Stimulated activated CD8-positive, alpha-beta memory T cell treated with anti-CD3 and anti-CD28 coated beads, Interleukin-12 subunit alpha, Interleukin-12 subunit beta, amount 100 ng/mL, for 4 hours (primary cell): Measurements from ENCODE around the gene NHEJ1.
A peak's percentile ranks its signal among the peaks of the same experiment; 100 is the strongest.

Experiments
- DNase-seq: peaks from one replicate; pipeline ENCODE4 v3.0.0-alpha.2; 2020; ENCODE audit warnings: low read depth

NHEJ1 gene

DNA sequence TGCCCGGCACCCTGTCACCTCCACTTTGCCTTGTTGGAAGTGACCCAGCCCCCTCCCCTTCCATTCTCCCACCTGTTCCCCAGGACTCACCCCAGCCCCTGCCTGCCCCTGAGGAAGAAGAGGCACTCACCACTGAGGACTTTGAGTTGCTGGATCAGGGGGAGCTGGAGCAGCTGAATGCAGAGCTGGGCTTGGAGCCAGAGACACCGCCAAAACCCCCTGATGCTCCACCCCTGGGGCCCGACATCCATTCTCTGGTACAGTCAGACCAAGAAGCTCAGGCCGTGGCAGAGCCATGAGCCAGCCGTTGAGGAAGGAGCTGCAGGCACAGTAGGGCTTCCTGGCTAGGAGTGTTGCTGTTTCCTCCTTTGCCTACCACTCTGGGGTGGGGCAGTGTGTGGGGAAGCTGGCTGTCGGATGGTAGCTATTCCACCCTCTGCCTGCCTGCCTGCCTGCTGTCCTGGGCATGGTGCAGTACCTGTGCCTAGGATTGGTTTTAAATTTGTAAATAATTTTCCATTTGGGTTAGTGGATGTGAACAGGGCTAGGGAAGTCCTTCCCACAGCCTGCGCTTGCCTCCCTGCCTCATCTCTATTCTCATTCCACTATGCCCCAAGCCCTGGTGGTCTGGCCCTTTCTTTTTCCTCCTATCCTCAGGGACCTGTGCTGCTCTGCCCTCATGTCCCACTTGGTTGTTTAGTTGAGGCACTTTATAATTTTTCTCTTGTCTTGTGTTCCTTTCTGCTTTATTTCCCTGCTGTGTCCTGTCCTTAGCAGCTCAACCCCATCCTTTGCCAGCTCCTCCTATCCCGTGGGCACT, 21.9 kb upstream of the NHEJ1 start:
- DNase-seq, result no peak

DNA sequence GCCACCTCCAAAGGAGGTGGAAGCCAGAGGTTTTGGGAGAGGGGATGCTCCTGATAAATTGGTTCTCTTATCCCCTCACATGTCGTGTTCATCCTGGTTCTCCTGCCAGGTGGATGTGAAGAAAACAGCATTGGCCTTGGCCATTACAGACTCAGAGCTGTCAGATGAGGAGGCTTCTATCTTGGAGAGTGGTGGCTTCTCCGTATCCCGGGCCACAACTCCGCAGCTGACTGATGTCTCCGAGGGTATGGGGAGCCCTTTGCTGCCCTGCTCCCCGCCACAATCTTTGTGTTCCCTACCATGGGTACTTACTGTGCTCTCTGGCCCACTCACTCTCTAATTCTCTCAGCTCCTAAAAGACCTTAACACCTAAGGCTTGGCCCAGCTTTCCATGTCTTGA, 20.9 kb upstream of the NHEJ1 start:
- DNase-seq, result no peak

DNA sequence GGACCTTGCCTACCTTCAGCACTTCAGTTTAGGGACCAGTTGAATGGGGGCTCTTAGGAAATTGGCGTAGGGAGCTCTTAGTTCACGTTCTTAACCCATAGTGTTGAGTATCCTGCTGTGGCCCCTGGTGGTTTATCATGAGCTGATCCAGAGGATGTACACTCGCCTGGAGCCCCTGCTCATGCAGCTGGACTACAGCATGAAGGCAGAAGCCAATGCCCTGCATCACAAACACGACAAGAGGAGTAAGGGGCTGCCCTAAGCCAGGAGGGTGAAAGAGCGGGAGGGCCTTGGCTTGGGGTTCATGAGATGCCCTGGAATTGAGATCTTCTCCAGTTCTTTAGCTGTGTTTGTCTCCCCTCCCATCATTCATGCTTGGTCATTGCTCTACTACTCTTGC, 20.3 kb upstream of the NHEJ1 start:
- no peak for DNase-seq

DNA sequence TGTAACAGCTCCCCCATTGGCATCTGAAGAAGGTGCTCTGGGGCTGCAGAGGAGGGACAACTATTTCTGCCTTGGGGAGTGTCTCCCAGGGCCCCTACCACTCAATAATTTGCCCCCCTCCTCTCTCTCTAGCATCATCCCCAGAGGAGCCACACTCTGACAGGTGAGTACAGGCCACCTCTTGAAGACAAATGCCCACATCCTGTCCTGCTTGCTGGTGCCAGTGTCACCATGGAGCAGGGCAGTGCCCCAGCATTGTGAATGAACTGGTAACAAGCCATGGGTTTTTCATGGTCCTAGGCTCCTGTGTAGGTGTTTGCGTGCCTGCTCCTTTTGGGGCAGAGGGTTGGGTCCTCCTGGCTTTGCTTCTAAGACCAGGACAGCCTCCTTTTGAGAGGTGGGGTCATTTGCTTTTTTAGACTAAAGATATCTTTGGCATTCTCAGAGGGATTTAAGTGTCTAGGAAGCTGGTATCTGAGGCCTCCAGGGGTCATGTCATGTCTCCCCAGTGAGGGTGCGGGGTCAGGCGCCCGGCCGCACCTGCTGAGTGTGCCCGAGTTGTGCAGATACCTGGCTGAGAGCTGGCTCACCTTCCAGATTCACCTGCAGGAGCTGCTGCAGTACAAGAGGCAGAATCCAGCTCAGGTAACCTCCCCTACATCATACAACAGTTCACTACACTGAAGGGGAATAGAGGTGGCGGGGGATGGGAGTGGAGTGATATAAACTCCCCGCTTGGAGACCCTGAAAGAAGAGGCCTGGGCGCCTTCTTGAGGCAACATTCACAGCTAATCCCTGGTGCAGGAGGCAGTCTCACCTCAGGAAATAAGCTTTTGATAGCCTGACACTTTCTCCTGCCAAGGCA, 19.2 kb upstream of the NHEJ1 start:
- no peak for DNase-seq

DNA sequence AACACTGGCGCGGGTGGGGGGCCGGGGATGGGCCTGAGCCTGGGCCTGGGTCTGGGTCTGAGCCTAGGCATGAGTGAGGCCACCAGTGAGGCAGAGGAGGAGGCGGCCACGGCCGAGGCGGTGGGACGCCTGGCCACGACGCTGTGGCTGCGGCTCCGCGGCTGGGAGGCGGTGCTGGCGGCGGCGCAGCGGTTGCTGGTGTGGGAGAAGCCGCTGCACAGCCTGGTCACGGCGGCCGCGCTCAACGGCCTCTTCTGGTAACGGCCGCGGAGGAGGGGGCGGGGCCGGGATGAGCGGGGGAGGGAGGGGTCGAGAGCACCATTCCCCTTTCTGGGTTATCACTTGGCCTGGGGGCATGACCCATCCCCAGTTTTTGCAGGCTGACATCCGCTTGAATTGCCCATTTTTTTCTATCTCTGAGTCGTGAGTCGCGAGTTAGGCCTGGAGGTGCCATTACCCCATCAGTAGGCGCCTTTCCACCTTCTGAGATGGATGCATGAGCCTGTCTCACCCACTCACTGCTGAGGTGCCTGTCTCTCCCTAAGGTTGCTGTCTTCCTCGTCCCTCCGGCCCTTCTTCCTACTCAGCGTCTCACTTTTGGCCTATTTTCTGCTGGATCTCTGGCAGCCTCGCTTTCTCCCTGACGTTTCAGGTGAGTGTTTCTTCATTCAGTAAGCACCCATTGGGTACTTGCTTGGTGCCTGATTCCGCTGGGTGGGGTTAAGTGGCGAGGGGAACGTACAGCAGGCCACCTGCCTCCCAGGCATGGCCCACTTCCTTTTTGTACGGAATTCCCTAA, 18.0 kb upstream of the NHEJ1 start:
- DNase-seq, result no peak

DNA sequence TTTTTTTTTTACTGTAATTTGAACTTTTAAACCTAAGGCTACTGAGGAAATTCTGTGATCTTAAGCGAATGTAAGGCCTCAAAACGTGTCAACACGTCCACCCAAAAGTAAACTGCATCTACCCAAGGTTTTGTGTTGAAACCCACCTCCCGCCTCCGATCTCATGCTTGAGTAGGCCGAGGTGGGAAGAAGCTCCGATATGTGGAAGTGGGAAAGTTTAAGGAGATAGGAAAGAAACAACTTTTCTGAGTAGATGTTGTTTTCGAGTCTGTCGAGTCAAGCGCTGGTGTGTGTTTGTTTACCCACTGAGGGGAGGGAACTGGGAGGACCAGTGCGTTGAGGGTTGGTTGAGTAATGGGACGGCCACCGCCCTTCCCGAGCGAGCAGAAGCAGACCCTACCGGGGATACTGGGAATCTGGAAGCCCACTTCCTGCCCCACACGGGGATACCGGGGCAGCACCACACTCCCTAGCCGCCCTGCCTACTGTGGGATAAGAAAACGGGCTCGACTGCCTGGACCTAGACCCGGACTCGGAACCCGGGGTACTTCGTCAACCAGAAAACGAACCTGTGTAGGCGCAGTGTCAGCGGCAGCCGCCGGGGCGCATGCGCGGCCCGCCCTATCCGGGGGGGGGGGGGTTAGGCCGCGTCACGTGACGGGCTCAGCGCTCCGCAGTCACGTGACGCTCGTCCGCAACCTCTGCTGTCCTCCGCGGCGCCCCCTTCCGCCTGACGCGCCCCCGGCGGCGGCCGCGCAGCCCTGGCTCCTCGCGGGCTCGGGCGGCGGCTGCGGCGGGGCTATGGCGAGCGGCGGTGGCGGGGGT, 17.1 kb upstream of the NHEJ1 start, which contains the start of gene RETREG2:
RETREG2 (plus strand) TSS at position 724 of the 825 bp plus-strand sequence; CDS start at position 802, 78 bp downstream.
- peak; percentile 72 for DNase-seq

DNA sequence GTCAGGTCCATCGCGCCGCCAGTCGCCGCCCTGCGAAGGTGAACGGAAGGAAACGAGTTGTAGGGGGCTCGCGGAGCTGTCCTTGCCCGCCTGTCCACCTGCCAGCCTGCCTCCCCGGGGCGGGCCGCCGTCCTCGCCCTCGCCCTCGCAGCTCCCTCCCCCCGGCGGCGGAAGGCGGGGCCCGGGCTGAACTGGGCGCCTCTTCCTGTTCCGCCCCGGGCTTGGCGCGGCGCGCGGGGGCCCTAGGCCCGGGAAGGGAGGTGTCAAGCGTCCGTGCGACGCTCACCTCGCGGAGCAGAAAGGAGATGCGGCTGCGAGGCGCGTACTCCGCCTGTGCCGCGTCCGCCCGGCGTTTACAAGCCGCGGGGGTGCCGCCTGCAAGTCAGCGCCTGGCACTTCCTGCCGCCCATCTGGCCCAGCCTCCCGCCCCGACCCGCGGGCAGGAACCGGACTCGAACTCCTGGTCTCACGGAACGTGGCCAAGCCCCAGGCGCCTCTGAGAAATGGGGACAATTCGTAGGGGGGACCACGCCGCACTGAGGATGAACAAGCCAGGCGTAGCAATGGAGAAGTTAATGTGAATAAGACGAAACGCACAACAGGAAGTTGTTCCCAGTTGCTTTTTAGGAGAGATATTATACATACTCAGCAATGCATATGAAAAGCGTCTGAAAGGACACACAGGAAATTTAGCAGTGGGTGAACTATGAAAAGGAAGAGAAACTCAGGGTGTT, 16.4 kb upstream of the NHEJ1 start, which contains the start of gene CNPPD1:
CNPPD1 (minus strand) TSS at position 108 of the 734 bp plus-strand sequence; CDS start at position 11, 97 bp downstream.
- DNase-seq, result peak; percentile 77

DNA sequence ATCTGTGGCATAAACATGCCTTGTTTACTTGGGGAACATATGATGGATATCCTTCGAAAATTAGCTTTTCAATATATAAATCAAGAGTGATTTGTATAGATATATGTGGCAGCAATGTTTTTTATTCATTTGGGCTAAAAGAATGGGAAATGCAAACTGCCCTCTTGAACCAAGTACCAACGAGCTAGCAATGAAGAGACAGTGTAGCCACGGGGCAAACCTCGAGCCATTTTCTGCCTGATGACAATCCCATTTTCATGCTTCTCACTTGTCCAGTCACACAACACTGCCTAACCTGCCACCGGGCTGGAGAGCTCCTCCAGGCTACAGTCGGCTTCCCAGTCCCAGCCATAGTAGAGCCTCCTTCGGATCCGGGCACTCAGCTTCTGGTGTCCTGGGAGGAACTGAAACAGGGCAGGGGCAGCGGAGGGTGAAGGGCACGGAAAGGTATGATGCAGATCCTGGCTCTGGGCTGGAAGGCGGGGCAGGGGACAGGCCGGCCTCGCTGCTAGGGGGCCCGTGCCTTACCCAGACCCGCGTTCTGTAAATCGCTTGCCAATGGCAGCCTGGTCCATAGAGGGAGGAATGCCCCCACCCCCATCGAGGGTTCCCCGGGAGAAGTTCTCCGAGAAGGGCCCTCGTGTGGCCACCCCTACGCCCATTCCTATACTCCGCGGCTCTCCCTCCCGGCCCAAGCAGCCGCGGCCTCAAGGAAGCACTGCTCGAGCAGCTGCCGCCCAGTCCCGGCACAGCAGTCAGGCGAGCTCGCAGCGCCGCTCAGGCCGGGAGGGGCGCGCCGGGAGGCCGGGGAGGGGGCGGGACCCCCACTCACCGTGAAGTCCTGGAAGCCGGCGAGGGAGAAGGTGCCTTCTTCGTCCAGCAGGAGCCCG, 15.6 kb upstream of the NHEJ1 start:
- peak; percentile 12 for DNase-seq

DNA sequence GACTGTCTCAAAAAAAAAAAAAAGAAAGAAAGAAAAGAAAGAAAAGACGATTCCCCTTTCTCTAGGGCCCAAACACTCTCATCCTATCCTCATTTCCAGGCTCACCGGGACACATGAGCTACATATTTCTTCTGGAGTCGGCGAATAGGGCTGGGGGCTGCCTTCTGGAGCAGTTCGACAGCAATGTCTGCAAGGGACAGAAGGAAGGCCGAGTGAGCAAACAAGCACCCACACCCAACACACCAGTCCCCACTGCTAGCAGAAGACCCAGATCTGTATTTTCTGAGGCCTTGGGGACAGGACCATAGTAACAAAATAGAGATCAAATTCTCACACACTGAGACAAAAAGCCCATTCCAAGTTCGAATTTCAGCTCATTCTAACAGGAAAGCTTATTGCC, 14.9 kb upstream of the NHEJ1 start:
- no peak for DNase-seq

DNA sequence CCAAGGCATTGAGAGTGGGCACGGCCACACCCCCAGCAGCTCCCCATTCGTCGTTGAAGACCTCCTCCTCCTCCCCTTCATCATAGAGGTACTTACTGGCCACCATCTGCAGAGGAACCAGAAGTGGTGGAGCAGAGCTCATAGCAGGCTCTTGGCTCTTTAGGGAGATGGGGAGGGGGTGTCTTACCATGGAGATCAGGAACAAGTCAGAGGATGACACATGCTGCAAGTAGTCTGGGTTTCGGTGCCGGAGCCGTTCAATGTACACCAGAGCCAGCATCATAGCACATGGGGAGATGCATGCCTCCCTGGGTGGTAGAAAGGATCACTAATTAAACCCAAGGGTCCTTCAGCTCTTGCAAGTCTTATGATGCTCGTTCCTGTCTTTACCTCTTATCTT, 14.2 kb upstream of the NHEJ1 start:
- no peak for DNase-seq

DNA sequence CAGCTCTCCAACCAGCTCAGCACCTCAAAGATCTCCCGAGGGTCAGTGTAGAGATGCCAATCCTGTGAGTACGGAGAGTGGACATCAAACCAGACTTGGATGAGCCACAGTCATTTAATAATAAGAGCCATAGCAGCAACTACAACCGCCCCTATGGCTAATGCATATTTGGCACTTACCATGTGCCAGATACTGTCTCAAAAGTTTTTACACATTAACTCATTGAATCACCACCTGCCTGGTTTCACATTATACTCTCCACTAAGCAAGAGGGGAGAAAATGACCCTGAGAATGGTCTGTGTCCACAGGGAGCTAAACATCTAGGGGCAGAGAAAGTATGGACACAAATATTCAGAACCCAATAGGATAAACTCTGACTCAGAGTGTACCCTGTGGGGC, 13.5 kb upstream of the NHEJ1 start:
- DNase-seq, result no peak

DNA sequence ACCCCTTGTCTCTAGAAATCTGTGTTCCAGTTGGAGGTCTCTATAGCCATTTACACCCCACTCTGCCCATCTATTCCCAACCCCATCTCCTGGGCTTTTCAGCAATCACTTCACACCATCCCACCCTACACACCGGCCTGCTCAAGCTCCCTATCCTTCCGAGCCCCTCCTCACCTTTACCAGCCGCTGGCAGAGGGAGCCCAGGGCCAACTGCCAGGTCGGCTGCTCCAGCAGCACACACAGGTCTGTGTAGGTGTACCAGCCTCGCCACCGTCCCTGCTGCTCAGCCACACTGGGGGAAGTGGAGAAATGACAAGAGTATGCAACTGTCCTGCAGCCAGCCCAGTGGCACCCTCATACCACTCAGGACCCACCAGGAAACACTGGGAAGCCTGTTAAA, 12.6 kb upstream of the NHEJ1 start:
- DNase-seq, result no peak

DNA sequence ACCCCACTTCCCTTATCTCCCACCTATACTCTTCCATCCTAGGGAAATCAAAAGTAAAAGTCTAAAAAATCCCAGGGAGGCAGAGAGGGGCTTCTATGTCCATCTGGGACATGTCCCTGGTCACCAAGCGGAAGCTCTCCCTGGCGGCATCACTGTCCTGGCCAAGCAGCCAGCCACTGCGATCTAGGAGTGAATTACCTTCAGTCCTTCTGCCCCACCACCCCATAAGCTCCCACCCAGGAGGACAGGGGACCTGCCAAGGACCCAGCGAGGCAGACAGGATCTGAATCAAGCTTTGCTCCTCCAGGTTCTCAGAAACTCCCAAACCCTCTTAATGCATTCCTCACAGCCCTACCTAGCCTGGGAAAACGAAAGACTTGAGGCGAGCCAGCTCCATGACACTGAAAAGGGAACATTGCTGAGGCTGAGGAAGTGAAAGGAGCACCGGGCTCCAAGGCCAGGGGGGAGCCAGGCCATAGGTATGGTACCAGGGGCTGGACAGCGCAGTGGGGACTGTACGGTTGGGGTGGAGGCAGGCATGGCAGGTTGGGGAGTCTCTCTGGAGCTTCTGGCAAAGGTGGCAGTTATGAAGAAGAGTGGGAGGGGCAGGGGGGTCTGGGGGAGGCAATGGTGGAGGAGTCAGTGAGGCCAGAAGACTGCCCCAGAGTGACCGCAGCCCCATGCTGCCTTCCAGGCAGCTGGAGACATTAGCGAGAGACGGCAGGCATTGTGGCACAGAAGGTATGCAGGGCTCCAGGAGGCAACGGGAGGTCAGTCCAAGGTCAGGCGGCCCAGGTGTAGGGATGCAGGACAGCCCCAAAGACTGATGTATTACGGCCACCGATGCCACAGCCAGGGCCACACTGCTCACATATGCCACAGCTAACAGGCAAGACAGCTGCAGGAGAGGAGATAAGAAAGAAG, 11.9 kb upstream of the NHEJ1 start:
- DNase-seq, result no peak

DNA sequence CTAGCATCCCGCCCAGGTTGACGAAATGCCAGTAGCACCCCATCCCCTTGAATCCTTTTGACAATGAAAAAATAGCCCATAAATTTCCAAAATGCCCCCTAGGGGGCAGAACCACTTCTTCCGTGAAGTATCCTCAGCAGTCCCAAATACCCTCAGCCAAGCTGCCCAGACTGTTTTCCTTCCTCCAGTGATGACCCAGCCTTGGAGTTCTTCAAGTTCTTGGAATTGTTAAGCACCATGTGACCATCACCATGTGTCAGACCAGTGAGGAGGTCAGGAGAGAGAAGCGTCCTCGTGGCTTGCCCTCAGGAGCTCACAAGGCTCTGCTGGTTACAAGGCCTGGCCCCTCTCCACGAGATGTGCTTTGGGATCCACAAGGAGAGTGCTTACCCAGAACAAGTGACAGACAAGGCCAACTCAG, 10.6 kb upstream of the NHEJ1 start:
- DNase-seq, result no peak

DNA sequence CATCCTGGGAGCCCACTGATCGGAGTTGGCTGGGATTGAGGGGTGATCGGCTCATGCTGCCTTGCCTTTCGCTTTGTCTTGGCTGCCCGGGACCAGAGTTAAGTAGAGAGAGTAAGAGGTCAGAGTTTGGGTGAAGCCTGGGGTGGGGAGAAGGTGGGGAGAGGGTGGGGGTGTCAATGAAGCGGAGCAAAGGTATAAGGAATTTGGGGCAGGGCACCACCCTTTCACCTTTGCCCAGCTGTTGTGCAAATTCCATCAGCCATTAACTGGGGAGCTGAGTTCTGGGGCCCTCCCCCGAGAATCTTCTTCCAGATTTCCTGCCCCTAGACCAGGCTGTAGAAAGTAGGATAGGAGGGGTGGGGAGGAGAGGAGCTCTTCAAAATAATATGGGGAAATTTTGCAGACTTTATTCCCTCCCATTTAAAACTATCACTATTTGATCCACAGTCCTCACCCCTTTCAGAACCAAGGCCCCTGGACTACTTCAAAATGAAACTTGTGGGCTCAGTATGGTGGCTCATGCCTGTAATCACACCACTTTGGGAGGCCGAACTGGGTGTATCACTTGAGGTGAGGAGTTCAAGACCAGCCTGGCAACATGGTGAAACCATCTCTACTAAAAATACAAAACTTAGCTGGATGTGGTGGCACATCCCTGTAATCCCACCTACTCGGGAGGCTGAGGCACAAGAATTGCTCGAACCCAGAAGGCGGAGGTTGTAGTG, 9.5 kb upstream of the NHEJ1 start, which contains the start of gene SLC23A3:
SLC23A3 (minus strand) TSS at position 100 of the 725 bp plus-strand sequence; CDS start at position 55, 45 bp downstream.
- DNase-seq, result no peak

DNA sequence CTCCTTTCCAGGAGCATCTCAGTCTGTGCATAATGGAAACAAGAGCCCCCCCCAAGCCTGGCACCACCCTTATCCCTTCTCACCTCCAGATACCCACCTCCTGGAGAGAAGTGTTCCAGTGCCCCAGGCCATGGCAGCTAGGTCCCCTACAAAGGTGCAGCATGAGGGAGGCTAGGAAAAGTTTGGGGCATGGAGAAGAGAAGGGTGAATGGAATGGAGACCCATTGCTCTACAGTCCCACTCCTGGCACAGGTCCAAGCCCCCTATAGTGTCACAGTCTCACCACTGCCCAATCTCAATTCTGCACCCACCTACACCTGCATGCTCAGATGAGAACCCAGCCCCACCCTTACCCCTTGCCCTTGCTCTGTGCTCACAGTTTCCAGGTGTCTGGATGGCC, 8.3 kb upstream of the NHEJ1 start:
- DNase-seq, result no peak

DNA sequence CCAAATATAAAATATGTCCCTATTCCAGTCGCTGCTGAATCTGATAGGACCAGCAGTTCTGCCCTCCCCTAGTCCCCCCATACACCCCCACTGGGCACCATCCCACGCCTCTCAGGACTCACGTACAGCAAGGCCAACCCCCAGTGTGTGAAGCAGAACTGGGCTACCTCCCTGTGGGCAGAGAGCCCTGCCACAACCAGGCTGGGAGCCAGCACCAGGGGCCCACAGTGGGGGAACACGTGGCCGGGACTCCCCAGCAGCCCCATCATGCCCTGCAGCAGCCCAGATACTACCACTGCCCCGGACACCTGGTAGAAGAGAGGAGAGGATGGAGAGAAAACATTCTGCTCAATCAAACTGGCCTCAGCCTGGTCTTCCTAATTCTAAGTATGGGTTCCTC, 7.9 kb upstream of the NHEJ1 start:
- DNase-seq, result no peak

DNA sequence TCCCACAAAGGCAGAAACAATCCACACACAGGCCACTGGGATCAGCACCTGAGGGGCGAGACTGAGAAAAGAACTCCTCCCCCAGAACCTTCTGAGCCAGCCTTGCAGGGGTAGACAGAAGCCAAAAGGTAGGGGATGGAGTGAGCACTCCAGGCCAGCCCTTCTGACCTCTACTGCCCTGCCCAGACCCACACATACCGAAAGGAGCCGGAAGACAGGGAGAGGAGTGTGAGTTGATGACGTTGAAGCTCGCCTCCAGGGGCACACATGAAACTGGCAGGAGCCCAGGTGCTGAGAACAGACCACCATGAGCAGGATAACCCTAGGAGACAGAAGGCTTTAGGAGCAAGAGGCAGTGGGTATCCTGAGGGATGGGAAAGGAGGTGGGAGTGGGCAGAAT, 7.4 kb upstream of the NHEJ1 start:
- DNase-seq, result no peak
